ENCODE data around the gene TRIM14. TPM values are rescaled to one million over a fixed set of nuclear protein-coding genes. Genes with fewer than 3 reads are reported as not detected.

The TRIM14 gene
- total and polyA plus RNA-seq, 2 of the 4 experiments (the other 2 are of a cell fraction) = 3.0 to 8.5 TPM

- H3K14ac ChIP-seq (replicated peaks; ENCODE audit: low read depth, low read length) = no peak overlapping the region
- H2BK15ac ChIP-seq (ENCODE audit: low read depth, low read length) = no peak overlapping the region
- H4K20me1 ChIP-seq (ENCODE audit: insufficient read depth, low read length) = no peaks in the 10 kb centered on the region
- H3K23ac ChIP-seq (ENCODE audit: low read depth, low read length) = no peak overlapping the region
- H4K91ac ChIP-seq (ENCODE audit: insufficient read depth, low read depth, low read length) = no peak overlapping the region
- TF ChIP-seq MAFK (IDR thresholded peaks at IDR 0.05; ENCODE audit: low read depth, low read length) (no peak), CTCF (conservative IDR thresholded peaks at IDR 0.05; ENCODE audit: low read depth, low read length) (no peak), BHLHE40 (IDR thresholded peaks at IDR 0.05; ENCODE audit: low read depth, low read length) (no peak), USF2 (IDR thresholded peaks at IDR 0.05; ENCODE audit: low read depth, low read length) (no peak), RFX5 (IDR thresholded peaks at IDR 0.05; ENCODE audit: low read depth, low read length) (no peak), RAD21 (IDR thresholded peaks at IDR 0.05; ENCODE audit: low read length) (no peak), CEBPB (IDR thresholded peaks at IDR 0.05; ENCODE audit: low read depth, low read length) (no peak), FOS (IDR thresholded peaks at IDR 0.05; ENCODE audit: low read depth, low read length) (no peak), MAZ (IDR thresholded peaks at IDR 0.05; ENCODE audit: borderline replicate concordance, low read depth, low read length) (no peak), NFE2L2 (IDR thresholded peaks at IDR 0.05; ENCODE audit: low read depth, low read length) (no peak), CHD1 (IDR thresholded peaks at IDR 0.05; ENCODE audit: low read depth, low read length) (no peak), SMC3 (IDR thresholded peaks at IDR 0.05; ENCODE audit: low read depth, low read length) (no peak), POLR2A (IDR thresholded peaks at IDR 0.05; ENCODE audit: low read depth, low read length) (no peak), RCOR1 (IDR thresholded peaks at IDR 0.05; ENCODE audit: insufficient replicate concordance, low read length) (no peak)
- TF ChIP-seq, protein P1, sequence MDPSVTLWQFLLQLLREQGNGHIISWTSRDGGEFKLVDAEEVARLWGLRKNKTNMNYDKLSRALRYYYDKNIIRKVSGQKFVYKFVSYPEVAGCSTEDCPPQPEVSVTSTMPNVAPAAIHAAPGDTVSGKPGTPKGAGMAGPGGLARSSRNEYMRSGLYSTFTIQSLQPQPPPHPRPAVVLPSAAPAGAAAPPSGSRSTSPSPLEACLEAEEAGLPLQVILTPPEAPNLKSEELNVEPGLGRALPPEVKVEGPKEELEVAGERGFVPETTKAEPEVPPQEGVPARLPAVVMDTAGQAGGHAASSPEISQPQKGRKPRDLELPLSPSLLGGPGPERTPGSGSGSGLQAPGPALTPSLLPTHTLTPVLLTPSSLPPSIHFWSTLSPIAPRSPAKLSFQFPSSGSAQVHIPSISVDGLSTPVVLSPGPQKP (IDR thresholded peaks at IDR 0.05; ENCODE audit: borderline replicate concordance, low read depth, low read length) = no peak
- H3K9ac ChIP-seq (ENCODE audit: low read depth, low read length) = no peak overlapping the region
- H2AK9ac ChIP-seq (replicated peaks; ENCODE audit: low read depth, low read length, poor library complexity) = no peak overlapping the region
- H3K4me3 ChIP-seq (ENCODE audit: insufficient read depth, low read depth, low read length) = no peak overlapping the region
- H3K9me1 ChIP-seq (ENCODE audit: insufficient read depth, low read length) = no peaks in the 10 kb centered on the region
- no peaks in the 10 kb centered on the region for H3K27me3 ChIP-seq (ENCODE audit: control insufficient read depth, insufficient read depth, low read length)
- ChIA-PET CTCF (no interaction called here), POLR2A (ENCODE audit: unreplicated experiment) (no interaction called here)
- no peak overlapping the region for H4K8ac ChIP-seq (ENCODE audit: low read depth in 2 of 2, low read length in 2 of 2)
- H3K18ac ChIP-seq (ENCODE audit: low read depth, low read length) = no peak overlapping the region
- no peaks in the 10 kb centered on the region for H3K4me1 ChIP-seq (ENCODE audit: control insufficient read depth, insufficient read depth, low read length)
- ATAC-seq (ENCODE audit: low read depth) (no peak), DNase-seq (no peak)
- in situ Hi-C loops (cut with MboI; ENCODE audit: low sequenced_read_pairs) = no loop called here
- no peak overlapping the region for H3K4ac ChIP-seq (ENCODE audit: low read depth, low read length)
- H2AK5ac ChIP-seq (ENCODE audit: low read depth, low read length) = no peak overlapping the region
- no peak overlapping the region for H2BK120ac ChIP-seq (ENCODE audit: low read depth, low read length)
- no peak overlapping the region for H2AFZ ChIP-seq (replicated peaks; ENCODE audit: low read length, poor library complexity)
- H3K36me3 ChIP-seq (ENCODE audit: control insufficient read depth, insufficient read depth, low read length) = no peaks in the 10 kb centered on the region
- BruUV-seq (replicated peaks) = no TSS peak
- no peak overlapping the region for H2BK5ac ChIP-seq (ENCODE audit: low read depth, low read length, poor library complexity, severe bottlenecking)
- intact Hi-C loops (cut with micrococcal nuclease) = no loop called here
- H3K9me3 ChIP-seq (ENCODE audit: control insufficient read depth, insufficient read depth, low read length) = no peaks in the 10 kb centered on the region
- H3K79me1 ChIP-seq (ENCODE audit: low read depth in 1 of 2, low read length in 2 of 2) = no peaks in the 10 kb centered on the region
- H4K5ac ChIP-seq (ENCODE audit: low read depth, low read length) = no peak overlapping the region
- no peak overlapping the region for H3K56ac ChIP-seq (ENCODE audit: extremely low read depth, insufficient read depth, low read length)
- H3K4me2 ChIP-seq (ENCODE audit: low read depth, low read length) = no peak overlapping the region
- H2BK20ac ChIP-seq (ENCODE audit: low read depth, low read length) = no peak overlapping the region
- H3K27ac ChIP-seq (ENCODE audit: insufficient read depth, low read length) = no peak overlapping the region
- dilution Hi-C loops (cut with HindIII; ENCODE audit: low sequenced_read_pairs, unreplicated experiment) = no loop called here
Observed at GRCh38 chr9:98152526-98152925, 33.5 kb upstream of the TRIM14 start.

All from IMR-90 (cell line).